GM04504 (cell line): Measurements from ENCODE around the gene CCDC60.

Experiments
- DNase-seq: peaks from one replicate; pipeline ENCODE4 v3.0.0-alpha.2; 2012; ENCODE audit warnings: low read depth

Gene CCDC60

GRCh38 chr12:119389687-119390086 lies 55.2 kb downstream of the CCDC60 start:
- no peak for DNase-seq

GRCh38 chr12:119391673-119392072 lies 57.1 kb downstream of the CCDC60 start:
- DNase-seq, result no peak

GRCh38 chr12:119393677-119394076 lies 59.1 kb downstream of the CCDC60 start:
- DNase-seq, result no peak

GRCh38 chr12:119397540-119397939 lies 63.0 kb downstream of the CCDC60 start:
- DNase-seq, result no peak

- no peak for DNase-seq
These were observed 63.7 kb downstream of the CCDC60 start for GRCh38 chr12:119398190-119398589.

GRCh38 chr12:119399301-119399700 lies 64.8 kb downstream of the CCDC60 start:
- DNase-seq, result no peak

GRCh38 chr12:119406308-119406707 lies 71.8 kb downstream of the CCDC60 start:
- DNase-seq, result no peak

GRCh38 chr12:119406811-119407210 lies 72.3 kb downstream of the CCDC60 start:
- DNase-seq, result no peak

- no peak for DNase-seq
These were observed 74.5 kb downstream of the CCDC60 start for GRCh38 chr12:119409043-119409442.

GRCh38 chr12:119410396-119410795 lies 75.9 kb downstream of the CCDC60 start:
- no peak for DNase-seq

GRCh38 chr12:119412306-119412705 lies 77.8 kb downstream of the CCDC60 start:
- no peak for DNase-seq

- peak; percentile 25 for DNase-seq
These were observed 78.6 kb downstream of the CCDC60 start for GRCh38 chr12:119412811-119413794.

GRCh38 chr12:119415714-119416113 lies 81.2 kb downstream of the CCDC60 start:
- no peak for DNase-seq

- no peak for DNase-seq
These were observed 82.9 kb downstream of the CCDC60 start for GRCh38 chr12:119417440-119417839.

GRCh38 chr12:119419381-119419780 lies 84.9 kb downstream of the CCDC60 start:
- no peak for DNase-seq

- no peak for DNase-seq
These were observed 88.8 kb downstream of the CCDC60 start for GRCh38 chr12:119423285-119423684.

GRCh38 chr12:119425623-119426022 lies 91.1 kb downstream of the CCDC60 start:
- DNase-seq, result no peak

GRCh38 chr12:119431151-119431550 lies 96.6 kb downstream of the CCDC60 start:
- DNase-seq, result no peak

GRCh38 chr12:119432949-119433348 lies 98.4 kb downstream of the CCDC60 start:
- DNase-seq, result no peak

- DNase-seq, result no peak
These were observed 106.4 kb downstream of the CCDC60 start for GRCh38 chr12:119440803-119441360.

- DNase-seq, result no peak
These were observed 110.0 kb downstream of the CCDC60 start for GRCh38 chr12:119444462-119445044.

- DNase-seq, result no peak
These were observed 111.9 kb downstream of the CCDC60 start for GRCh38 chr12:119446459-119446858.

- no peak for DNase-seq
These were observed 112.6 kb downstream of the CCDC60 start for GRCh38 chr12:119447126-119447525.
